GM10266 (cell line): ENCODE results near the gene PLEK.

ENCODE experiments used
- DNase-seq: peaks from one replicate; pipeline ENCODE4 v3.0.0; 2012; ENCODE audit errors: extremely low spot score
- CTCF ChIP-seq: IDR thresholded peaks from 2 replicates; pipeline ENCODE4 v1.5.1; 2012; ENCODE audit warnings: mild to moderate bottlenecking, low read depth; ENCODE audit not compliant: control insufficient read depth, insufficient read depth; ENCODE audit errors: missing control alignments

Gene PLEK

GRCh38 chr2:68367953-68368653, 3.0 kb downstream of the PLEK start:
- TF ChIP-seq CTCF, result no peak
- no peak for DNase-seq

GRCh38 chr2:68368654-68369336, 3.7 kb downstream of the PLEK start:
- DNase-seq, result no peak
- no peak for TF ChIP-seq CTCF

- no peak for DNase-seq
- TF ChIP-seq CTCF, result no peak
Measured at GRCh38 chr2:68369337-68369734, 4.3 kb downstream of the PLEK start.

- no peak for DNase-seq
- TF ChIP-seq CTCF, result no peak
Measured at GRCh38 chr2:68371138-68371537, 6.1 kb downstream of the PLEK start.

GRCh38 chr2:68371581-68371980, 6.5 kb downstream of the PLEK start:
- DNase-seq, result no peak
- no peak for TF ChIP-seq CTCF

GRCh38 chr2:68372485-68372884, 7.4 kb downstream of the PLEK start:
- DNase-seq, result no peak
- TF ChIP-seq CTCF, result no peak

- TF ChIP-seq CTCF, result no peak
- no peak for DNase-seq
Measured at GRCh38 chr2:68374184-68374583, 9.1 kb downstream of the PLEK start.
